ENCODE measurements around the gene NUDT5. TPM values are rescaled to one million over a fixed set of nuclear protein-coding genes. Genes with fewer than 3 reads are reported as not detected.

Gene NUDT5
- total RNA-seq, 2 experiments from 2014 or later, result 11.6 to 13.5 TPM

GRCh38 chr10:12154516-12154915 is 41.2 kb downstream of the NUDT5 start:
- Histone ChIP-seq H3K4me1 (ENCODE audit: insufficient read depth, low read length) (no peaks in the 10 kb centered on the region), H3K9me3 (ENCODE audit: control insufficient read depth in 1 of 2, insufficient read depth in 1 of 2, low read length in 2 of 2) (no peaks in the 10 kb centered on the region), H3K4me3 (ENCODE audit: low read length) (no peak overlapping the region), H3K27ac (ENCODE audit: low read depth in 1 of 2, low read length in 2 of 2) (no peak overlapping the region), H3K36me3 (ENCODE audit: insufficient read depth, low read length) (peaks cover 34% of the 10 kb centered on the region), H3K27me3 (ENCODE audit: control insufficient read depth in 1 of 2, insufficient read depth in 2 of 2, low read length in 2 of 2) (no peaks in the 10 kb centered on the region)
- POLR2A ChIA-PET, result no interaction called here
- no peak overlapping the region for H3K4me3 Mint-ChIP-seq
- DNase-seq (no peak), ATAC-seq (ENCODE audit: poor library complexity) (no peak)
- peaks cover 64% of the 10 kb centered on the region for H3K36me3 Mint-ChIP-seq (ENCODE audit: low read depth)
- no peak overlapping the region for H3K27ac Mint-ChIP-seq
- H3K9me3 Mint-ChIP-seq, result no peaks in the 10 kb centered on the region
- intact Hi-C loops (cut with DNase I, micrococcal nuclease), result no loop called here
- CTCF ChIA-PET, result no interaction called here
- no peak for TF ChIP-seq CTCF (IDR thresholded peaks at IDR 0.05)
- H3K4me1 Mint-ChIP-seq (ENCODE audit: low read depth), result no peaks in the 10 kb centered on the region
- H3K27me3 Mint-ChIP-seq, result no peaks in the 10 kb centered on the region

- ChIA-PET CTCF (no interaction called here), POLR2A (no interaction called here)
- ATAC-seq (ENCODE audit: poor library complexity) (no peak), DNase-seq (no peak)
- intact Hi-C loops (cut with DNase I, micrococcal nuclease), result no loop called here
- no peak overlapping the region for H3K4me3 ChIP-seq (ENCODE audit: low read length)
- no peak for TF ChIP-seq CTCF (IDR thresholded peaks at IDR 0.05)
- no peaks in the 10 kb centered on the region for H3K27me3 ChIP-seq (ENCODE audit: control insufficient read depth in 1 of 2, insufficient read depth in 2 of 2, low read length in 2 of 2)
- H3K27me3 Mint-ChIP-seq, result no peaks in the 10 kb centered on the region
- peaks cover 60% of the 10 kb centered on the region for H3K36me3 Mint-ChIP-seq (ENCODE audit: low read depth)
- no peaks in the 10 kb centered on the region for H3K4me1 Mint-ChIP-seq (ENCODE audit: low read depth)
- H3K4me3 Mint-ChIP-seq, result no peak overlapping the region
- H3K4me1 ChIP-seq (ENCODE audit: insufficient read depth, low read length), result no peaks in the 10 kb centered on the region
- no peaks in the 10 kb centered on the region for H3K9me3 ChIP-seq (ENCODE audit: control insufficient read depth in 1 of 2, insufficient read depth in 1 of 2, low read length in 2 of 2)
- H3K36me3 ChIP-seq (ENCODE audit: insufficient read depth, low read length), result peaks cover 27% of the 10 kb centered on the region
- H3K27ac ChIP-seq (ENCODE audit: low read depth in 1 of 2, low read length in 2 of 2), result no peak overlapping the region
- no peaks in the 10 kb centered on the region for H3K9me3 Mint-ChIP-seq
- no peak overlapping the region for H3K27ac Mint-ChIP-seq
Measured at GRCh38 chr10:12150163-12150562, 45.5 kb downstream of the NUDT5 start.

GRCh38 chr10:12144538-12144937 is 51.2 kb downstream of the NUDT5 start:
- Histone ChIP-seq H3K4me3 (ENCODE audit: low read length) (no peak overlapping the region), H3K27me3 (ENCODE audit: control insufficient read depth in 1 of 2, insufficient read depth in 2 of 2, low read length in 2 of 2) (no peaks in the 10 kb centered on the region), H3K9me3 (ENCODE audit: control insufficient read depth in 1 of 2, insufficient read depth in 1 of 2, low read length in 2 of 2) (no peaks in the 10 kb centered on the region), H3K36me3 (ENCODE audit: insufficient read depth, low read length) (peaks cover 33% of the 10 kb centered on the region), H3K4me1 (ENCODE audit: insufficient read depth, low read length) (no peaks in the 10 kb centered on the region), H3K27ac (ENCODE audit: low read depth in 1 of 2, low read length in 2 of 2) (no peak overlapping the region)
- TF ChIP-seq CTCF (IDR thresholded peaks at IDR 0.05), result no peak
- Mint-ChIP-seq H3K27ac (no peak overlapping the region), H3K27me3 (no peaks in the 10 kb centered on the region), H3K4me3 (no peak overlapping the region), H3K36me3 (ENCODE audit: low read depth) (peaks cover 74% of the 10 kb centered on the region), H3K4me1 (ENCODE audit: low read depth) (no peaks in the 10 kb centered on the region), H3K9me3 (no peaks in the 10 kb centered on the region)
- ATAC-seq (ENCODE audit: poor library complexity) (no peak), DNase-seq (no peak)
- ChIA-PET CTCF (no interaction called here), POLR2A (no interaction called here)
- intact Hi-C loops (cut with DNase I, micrococcal nuclease), result loop anchor here in 1 of 2 experiments (5.0 kb wide), 1 partner anchor 157 kb away; no protein-coding TSS in a partner anchor

All from CD4-positive, alpha-beta T cell (primary cell).